ENCODE data around the gene EPC1.

Gene EPC1

DNA sequence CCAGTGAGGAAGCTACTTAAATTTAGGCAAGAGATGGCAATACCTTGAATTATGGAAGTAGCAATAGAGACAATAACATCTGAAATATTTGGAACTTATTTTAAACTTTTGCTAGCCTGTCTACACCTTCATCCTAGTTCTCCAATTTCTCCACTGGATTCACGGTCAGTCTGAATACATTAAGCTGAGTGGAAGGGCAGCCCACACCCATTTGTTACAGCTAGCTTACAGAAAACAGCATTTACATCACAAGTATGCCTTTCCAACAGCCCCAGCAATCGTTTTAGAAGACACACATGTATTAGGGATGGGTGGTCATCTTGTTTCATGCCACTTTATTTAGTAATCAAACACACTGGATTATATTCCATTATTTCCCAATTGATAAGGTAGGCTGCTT lies 16.7 kb downstream of the EPC1 start:
- no peak for DNase-seq

- DNase-seq, result no peak
Observed at GRCh38 chr10:32329061-32329460, 17.9 kb downstream of the EPC1 start.

DNA sequence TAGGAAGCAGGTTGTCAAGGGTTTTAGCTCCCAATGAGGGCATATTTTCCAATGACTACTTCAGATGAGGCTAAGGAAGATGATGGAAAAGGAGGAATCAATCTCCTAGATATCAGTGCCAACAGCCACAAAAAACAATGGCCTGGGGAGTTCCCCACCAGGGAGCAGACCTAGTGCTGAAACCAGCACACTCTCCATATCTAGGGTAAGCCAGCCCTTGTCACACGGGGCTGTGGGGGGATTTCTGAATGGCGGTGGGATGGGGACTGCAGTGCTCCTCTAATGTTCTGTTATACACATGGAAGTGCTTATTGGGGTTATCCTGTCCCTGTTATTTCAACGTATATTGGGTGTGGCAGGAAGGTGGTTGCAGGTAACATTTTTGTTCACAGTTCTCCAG lies 18.5 kb downstream of the EPC1 start:
- DNase-seq, result no peak

GRCh38 chr10:32327364-32327691 lies 19.6 kb downstream of the EPC1 start:
- no peak for DNase-seq

GRCh38 chr10:32326680-32327363 lies 20.1 kb downstream of the EPC1 start:
- DNase-seq, result no peak

- DNase-seq, result no peak
Observed at GRCh38 chr10:32326119-32326518, 20.8 kb downstream of the EPC1 start.

GRCh38 chr10:32323051-32323450 lies 23.9 kb downstream of the EPC1 start:
- no peak for DNase-seq

DNA sequence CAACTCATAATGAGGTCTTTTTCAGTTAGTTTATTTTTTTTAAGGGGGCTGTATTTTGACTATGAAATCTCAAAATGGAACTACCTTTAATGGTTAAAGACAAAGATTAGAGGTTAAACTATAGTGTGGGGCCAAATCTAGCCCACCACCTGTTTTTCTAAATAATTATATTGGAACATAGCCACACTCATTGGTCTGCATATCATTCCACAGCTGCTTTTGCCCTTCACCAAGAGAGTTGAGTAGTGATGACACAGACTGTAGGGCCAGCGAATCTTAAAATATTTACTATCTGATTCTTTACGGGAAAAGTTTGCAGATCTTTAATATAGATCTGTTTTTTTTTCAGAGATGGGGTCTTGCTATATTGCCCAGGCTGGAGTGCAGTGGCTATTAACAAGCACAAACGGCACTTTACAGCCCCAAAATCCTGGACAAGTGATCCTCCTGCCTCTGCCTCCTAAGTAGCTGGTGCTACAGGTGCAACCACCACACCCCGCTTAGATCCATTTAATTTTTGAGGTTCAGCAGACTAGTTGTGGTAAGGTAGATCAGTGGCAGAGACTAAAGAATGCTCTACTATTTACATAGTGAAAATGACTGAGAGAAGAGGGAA lies 25.8 kb downstream of the EPC1 start:
- DNase-seq, result no peak

GRCh38 chr10:32318476-32318896 lies 28.5 kb downstream of the EPC1 start:
- DNase-seq, result no peak

GRCh38 chr10:32317795-32318357 lies 29.1 kb downstream of the EPC1 start:
- DNase-seq, result no peak

- DNase-seq, result no peak
Observed at GRCh38 chr10:32315424-32315823, 31.5 kb downstream of the EPC1 start.

DNA sequence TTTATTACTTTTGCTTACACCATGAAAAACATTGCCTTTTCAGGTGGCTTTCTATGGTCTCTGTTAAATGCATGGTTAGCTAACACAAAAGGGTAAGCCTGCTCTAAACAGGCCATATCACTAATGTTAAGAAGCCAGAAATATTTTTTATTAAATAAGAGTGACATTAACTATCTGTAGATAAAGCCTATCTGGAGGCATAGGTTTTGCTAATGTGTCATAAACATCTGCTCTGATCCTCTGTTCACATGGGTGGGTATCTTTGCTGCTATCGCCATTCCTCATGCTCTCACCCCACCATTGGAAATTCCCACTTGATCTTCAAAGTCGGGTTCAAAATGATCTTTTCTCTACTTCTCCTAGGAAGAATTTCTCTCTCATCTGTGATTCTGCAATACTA lies 32.4 kb downstream of the EPC1 start:
- DNase-seq, result no peak

DNA sequence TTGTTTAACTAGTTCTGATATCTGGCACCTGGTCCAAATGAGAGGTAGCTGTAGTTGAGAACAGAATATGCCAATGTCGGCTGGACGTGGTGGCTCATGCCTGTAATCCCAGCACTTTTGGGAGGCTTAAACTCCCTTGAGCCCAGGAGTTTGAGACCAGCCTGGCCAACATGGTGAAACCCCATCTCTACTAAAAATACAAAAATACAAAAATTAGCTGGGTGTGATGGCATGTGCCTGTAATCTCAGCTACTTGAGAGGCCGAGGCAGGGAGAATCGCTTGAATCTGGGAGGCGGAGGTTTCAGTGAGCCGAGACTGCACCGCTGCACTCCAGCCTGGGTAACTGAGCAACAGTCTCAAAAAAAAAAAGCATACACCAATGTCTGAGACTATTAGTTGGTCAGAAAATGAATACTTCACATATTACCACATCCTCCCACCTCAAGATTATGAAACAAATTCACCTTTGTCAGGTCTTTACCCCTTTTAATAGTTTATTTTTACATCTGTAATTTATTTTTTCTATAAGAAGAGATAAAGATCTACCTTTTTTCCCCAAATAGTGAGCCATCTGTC lies 38.8 kb downstream of the EPC1 start:
- DNase-seq, result no peak

GRCh38 chr10:32307609-32308008 lies 39.3 kb downstream of the EPC1 start:
- DNase-seq, result no peak

- DNase-seq, result no peak
Observed at GRCh38 chr10:32299354-32299980, 47.5 kb downstream of the EPC1 start.

DNA sequence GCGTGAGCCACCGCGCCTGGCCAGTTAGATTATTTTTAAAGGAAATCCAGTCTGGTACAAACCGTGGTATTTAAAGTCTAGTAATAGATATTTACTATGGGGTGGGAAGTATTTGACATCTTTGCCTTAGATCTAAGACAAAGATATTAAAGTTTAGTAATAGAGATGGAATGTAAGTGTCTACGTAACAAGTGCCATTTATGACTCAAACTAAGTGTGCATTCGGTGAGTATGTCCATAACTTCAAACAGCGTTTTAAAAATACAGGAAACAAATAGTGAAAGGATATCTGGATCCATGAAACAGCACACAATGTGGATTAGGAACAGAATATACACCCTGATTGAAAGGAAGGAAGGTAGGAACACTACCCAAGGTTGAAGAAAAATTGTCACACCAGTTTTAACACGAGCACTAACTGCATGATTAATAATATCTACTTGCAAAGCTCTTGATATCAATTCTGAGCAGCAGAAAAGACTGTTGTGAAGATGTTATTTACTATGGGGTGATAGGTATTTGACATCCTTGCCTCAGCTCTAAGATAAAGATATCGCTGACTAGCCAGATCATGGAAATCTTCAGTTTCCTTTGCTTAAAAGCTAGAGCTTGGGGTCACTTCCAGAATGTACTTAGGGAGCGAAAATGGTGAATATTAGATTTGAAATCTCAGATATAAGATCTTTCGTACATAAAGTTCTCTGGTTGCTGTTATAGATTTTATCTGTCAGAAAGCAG lies 48.7 kb downstream of the EPC1 start:
- no peak for DNase-seq

DNA sequence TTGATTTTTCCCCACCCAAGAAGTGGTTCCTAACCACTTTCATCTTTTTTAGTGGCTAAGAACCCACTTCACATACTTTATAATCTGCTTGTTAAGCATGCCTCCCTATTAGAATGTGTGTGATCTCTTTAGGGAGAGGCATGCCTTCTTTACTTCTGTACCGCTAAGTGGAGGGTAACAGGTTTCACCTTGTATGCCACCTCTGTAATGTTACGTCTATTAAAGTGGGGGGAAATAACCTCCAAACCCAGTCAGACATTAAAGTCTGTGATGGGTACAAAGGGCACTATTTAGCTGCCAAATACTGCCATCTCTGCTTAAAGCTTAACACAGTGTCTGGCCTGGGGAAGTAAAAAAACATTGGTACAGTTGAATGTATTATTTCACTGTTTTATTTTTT lies 51.9 kb downstream of the EPC1 start:
- no peak for DNase-seq

- DNase-seq, result no peak
Observed at GRCh38 chr10:32293581-32293980, 53.4 kb downstream of the EPC1 start.

DNA sequence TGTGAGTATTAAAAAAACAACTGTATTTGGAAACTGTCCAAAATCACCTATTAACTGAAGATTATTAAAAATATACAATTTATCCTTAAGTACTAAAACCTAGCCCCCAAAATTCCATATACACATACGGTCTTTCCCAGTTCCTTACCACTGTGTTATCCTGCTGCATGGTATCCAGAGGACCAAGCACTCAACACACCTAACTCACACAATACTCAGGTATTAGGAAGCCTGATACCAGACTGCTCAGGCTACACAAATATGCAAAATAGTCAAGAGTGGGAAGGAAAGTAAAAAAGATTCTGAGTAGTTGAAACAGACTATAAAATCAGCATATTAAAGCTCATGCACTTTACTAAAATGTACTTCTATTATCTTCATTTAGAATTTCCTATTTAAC lies 67.2 kb downstream of the EPC1 start:
- DNase-seq, result no peak

DNA sequence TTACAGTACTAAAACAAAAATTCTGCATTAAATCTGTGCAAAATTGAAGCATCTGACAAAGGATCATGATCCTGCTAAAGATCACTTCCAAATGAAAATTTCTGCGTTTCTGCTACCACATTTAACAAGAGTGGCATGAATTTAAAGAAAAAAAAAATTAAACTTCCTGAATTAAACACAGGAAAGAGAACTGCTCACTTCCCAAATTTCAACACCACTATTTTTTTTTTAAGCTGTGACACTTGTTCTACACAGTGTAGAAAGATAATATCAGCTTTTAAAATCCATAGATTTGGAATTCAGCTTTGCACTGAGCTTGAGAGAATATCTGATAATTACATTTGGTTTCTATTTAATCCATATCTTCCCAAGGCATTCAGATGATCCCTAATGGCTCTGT lies 73.6 kb downstream of the EPC1 start:
- no peak for DNase-seq

GRCh38 chr10:32271617-32272016 lies 75.3 kb downstream of the EPC1 start:
- no peak for DNase-seq

- DNase-seq, result no peak
Observed at GRCh38 chr10:32269343-32270100, 77.4 kb downstream of the EPC1 start.

DNA sequence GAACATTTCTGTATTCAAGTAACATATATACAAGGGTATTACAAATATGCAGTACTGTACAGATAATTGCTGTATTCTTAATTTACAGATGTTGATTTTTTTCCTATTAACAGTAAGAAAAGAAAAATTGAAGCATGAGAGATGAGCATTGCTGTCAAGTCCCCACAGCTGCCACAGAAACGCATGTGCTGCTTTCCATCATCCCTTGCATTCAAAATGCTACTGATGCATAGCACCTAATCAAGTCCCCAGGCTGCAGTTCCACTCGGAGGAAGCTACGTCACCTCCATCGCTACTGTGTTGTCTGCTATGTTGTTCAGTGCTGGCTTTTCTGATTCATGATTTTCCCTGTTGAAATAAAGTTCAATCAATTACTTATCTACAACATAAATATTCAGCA lies 78.2 kb downstream of the EPC1 start:
- DNase-seq, result no peak

Data from NCI-H1092 treated with DMSO at 0.1 percent for 48 hours (cell line).